Heart left ventricle (tissue), 16 donors: ENCODE results near the gene RPS27L. TPM values are rescaled to one million over a fixed set of nuclear protein-coding genes. Genes with fewer than 3 reads are reported as not detected.

Experiments
- ATAC-seq, 4 donors: fragments of 200-7000 bp; cut with Tn5 transposase; one replicate each; pipeline ENCODE4 v1.9.1; 2020 to 2022; ENCODE audit warnings: moderate library complexity in 4 of 4, mild to moderate bottlenecking in 3 of 4, moderate number of reproducible peaks in 1 of 4
- DNase-seq, 5 donors: peaks; one replicate each; pipeline ENCODE4 v3.0.0-alpha.2; 2020
- H3K27ac ChIP-seq, 12 donors: fragments of 200-600 bp; sonication (generic) in 4 of 12; one replicate each; pipeline versions ENCODE4 v1.5.0 to v1.8.0; 2016 to 2022; ENCODE audit warnings: mild to moderate bottlenecking in 2 of 12
- H3K27me3 ChIP-seq, 9 donors: fragments of 200-600 bp; sonication (generic) in 2 of 9; one replicate each; pipeline versions ENCODE4 v1.5.1 to v1.8.0; 2016 to 2022; ENCODE audit warnings: mild to moderate bottlenecking in 3 of 9
- H3K36me3 ChIP-seq, 9 donors: fragments of 200-600 bp; sonication (generic) in 2 of 9; one replicate each; pipeline versions ENCODE4 v1.5.0 to v1.8.0; 2018 to 2022; ENCODE audit warnings: mild to moderate bottlenecking in 2 of 9
- H3K4me1 ChIP-seq, 12 donors: fragments of 200-600 bp; sonication (generic) in 4 of 12; one replicate each; pipeline versions ENCODE4 v1.5.0 to v1.8.0; 2016 to 2022; ENCODE audit warnings: mild to moderate bottlenecking in 3 of 12
- H3K4me3 ChIP-seq, 12 donors: fragments of 200-600 bp; sonication (generic) in 4 of 12; one replicate each; pipeline versions ENCODE4 v1.5.0 to v1.8.0; 2017 to 2022; ENCODE audit warnings: mild to moderate bottlenecking in 9 of 12, moderate library complexity in 4 of 12
- H3K9me3 ChIP-seq, 12 donors: fragments of 200-600 bp; sonication (generic) in 4 of 12; one replicate each; pipeline versions ENCODE4 v1.5.0 to v1.8.0; 2016 to 2022; ENCODE audit warnings: mild to moderate bottlenecking in 1 of 12
- CTCF ChIP-seq, 12 donors: fragments of 200-600 bp; sonication (generic) in 4 of 12; IDR thresholded peaks; one replicate each; pipeline versions ENCODE4 v1.5.0 to v1.8.0; 2018 to 2022; ENCODE audit warnings: antibody characterized with exemption in 12 of 12, mild to moderate bottlenecking in 5 of 12
- POLR2A ChIP-seq, 2 donors: fragments of 450-650 bp; IDR thresholded peaks; one replicate each; pipeline ENCODE4 v1.6.1; 2017; ENCODE audit warnings: antibody characterized with exemption in 2 of 2, mild to moderate bottlenecking in 2 of 2, moderate library complexity in 2 of 2
- WGBS, 4 donors: extraction: QIAGEN DNeasy Blood & Tissue Kit in 2 of 4; methylation state at CpG; one replicate each; pipeline versions ENCODE4 v1.1.5 to v1.1.7; 2013 to 2018; 5-methylcytosine and 5-hydroxymethylcytosine counted together
- intact Hi-C, 10 donors: fragments of 100-400 bp; cut with DNase I; formaldehyde crosslinking; loops; one replicate each; pipeline versions ENCODE4 v1.11.1 to v1.14.2; 2022
- polyA plus RNA-seq, 2 donors: library from polyadenylated mRNA; stranded (reverse); fragments of 200-250 nt; gene quantifications; one replicate each; pipeline ENCODE4 v1.2.3, GENCODE V29; 2013
- total RNA-seq, 9 donors: library from RNA; depleted of rRNA in 2 of 9; stranded (reverse); fragments of >200 nt in 2 of 9; fragmentation: NEBNext Ultra II Directional in 3 of 9; extraction: Animal tissue kit (Norgen Biotek cat#: 25700) in 3 of 9; gene quantifications; one replicate each; pipeline versions ENCODE4 v1.1.0 to v1.2.4, GENCODE V29; 2016 to 2023
- donor health status: ischemic (EF 13 %, LVEDD 7.1; RV severe dilation, severe dysfunction).
- donor health status: healthy with polysubstance abuse.
- donor health status: DM: no; HTN: yes; CAD: no.
- donor health status: DM: no; HTN: no; CAD: no.
- donor health status: ischemic (EF 25% LVEDD 6.9; RV normal size, moderate dysfunction).
- donor health status: ischemic (EF 25% LVEDD 5.7; RV mildly dilated, moderate dysfunction).
- donor health status: healthy.
- donor health status: DM: yes; HTN: yes; CAD: no.
- donor health status: ischemic (EF 35%, LVEDD 5.7; RV mildly dilated, moderate dysfunction).
- donor health status: nonischemic (EF 11% LVEDD 7.7; RV severe dilation, severe dysfunction).
- donor health status: DM: yes; HTN: yes; CAD: no.
- donor health status: PGD.
- donor health status: ischemic (EF 29% LVEDD 5.4; RV normal size, mild dysfunction).
- donor health status: nonischemic (EF 23%, LVEDD 6.1; RV moderate dilation, normal function).

Gene RPS27L
- total and polyA plus RNA-seq, 11 donors, result 53.4 to 221 (median 137) TPM

DNA sequence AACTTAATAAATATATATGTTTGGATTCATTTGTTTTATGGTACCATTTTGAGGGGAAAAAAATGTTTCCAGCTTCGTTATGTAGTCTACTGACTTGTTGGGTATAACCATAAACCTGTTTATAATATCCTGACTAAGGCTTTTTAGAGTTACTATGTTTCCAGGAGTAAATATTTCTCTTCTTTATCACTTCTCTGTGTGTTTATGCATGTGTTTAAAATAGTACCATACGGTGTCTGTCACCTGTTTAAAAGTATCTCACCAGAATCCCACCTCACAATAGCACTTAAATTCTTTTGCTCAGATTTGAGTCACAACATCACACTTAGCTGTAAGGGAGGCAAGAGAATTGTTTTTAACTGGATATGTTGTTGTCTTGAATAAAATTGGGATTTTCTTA, 20.5 kb downstream of the RPS27L start:
- Histone ChIP-seq H3K36me3 (peaks cover 0 to 26% (median 13%) of the 10 kb centered on the region in 9 donors), H3K27ac (peak overlapping the region in 1 of 12 donors; percentile 85), H3K27me3 (no peaks in the 10 kb centered on the region), H3K9me3 (no peaks in the 10 kb centered on the region), H3K4me1 (peaks cover 0 to 31% (median 0%) of the 10 kb centered on the region in 12 donors), H3K4me3 (no peak overlapping the region)
- ATAC-seq, result no peak
- no peak for DNase-seq
- intact Hi-C loops, result no loop called here
- no peak for TF ChIP-seq POLR2A (IDR thresholded peaks at IDR 0.05)
- no peak for TF ChIP-seq CTCF (IDR thresholded peaks at IDR 0.05)
- 67 to 86% (median 78%) methylated on average over 2 of the region's 2 CpGs for WGBS, 4 donors

- intact Hi-C loops, result no loop called here
- Histone ChIP-seq H3K9me3 (no peaks in the 10 kb centered on the region), H3K27me3 (no peaks in the 10 kb centered on the region), H3K36me3 (peaks cover 0 to 26% (median 17%) of the 10 kb centered on the region in 9 donors), H3K4me3 (no peak overlapping the region), H3K27ac (peak overlapping the region in 1 of 12 donors; percentile 85), H3K4me1 (peaks cover 0 to 31% (median 0%) of the 10 kb centered on the region in 12 donors)
- TF ChIP-seq CTCF (IDR thresholded peaks at IDR 0.05) (no peak), POLR2A (IDR thresholded peaks at IDR 0.05) (no peak)
- 72 to 78% (median 75%) methylated on average over 3 of the region's 3 CpGs for WGBS, 4 donors
- no peak for DNase-seq
- ATAC-seq, result no peak
These were observed 21.5 kb downstream of the RPS27L start for GRCh38 chr15:63135804-63136203.

DNA sequence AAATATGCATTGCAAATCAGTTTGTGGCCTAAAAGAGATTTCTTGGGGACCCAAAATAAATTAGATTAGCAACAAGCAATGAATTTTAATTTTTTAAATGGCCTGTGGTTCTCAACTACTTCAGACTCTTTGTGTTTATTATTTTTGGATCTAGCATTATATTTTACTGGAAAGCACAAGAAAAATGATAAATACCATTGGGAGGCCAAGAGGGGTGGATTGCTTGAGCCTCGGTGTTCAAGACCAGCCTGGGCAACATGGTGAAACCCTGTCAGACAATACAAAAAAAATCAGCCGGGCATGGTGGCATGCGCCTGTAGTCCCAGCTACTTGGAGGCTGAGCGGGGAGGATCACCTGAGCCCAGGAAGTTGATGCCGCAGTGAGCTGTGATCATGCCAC, 22.0 kb downstream of the RPS27L start:
- intact Hi-C loops, result no loop called here
- peaks cover 0 to 31% (median 0%) of the 10 kb centered on the region in 12 donors for H3K4me1 ChIP-seq
- TF ChIP-seq POLR2A (IDR thresholded peaks at IDR 0.05) (no peak), CTCF (IDR thresholded peaks at IDR 0.05) (no peak)
- H3K27me3 ChIP-seq, result no peaks in the 10 kb centered on the region
- peak overlapping the region in 1 of 12 donors; percentile 85 for H3K27ac ChIP-seq
- no peak for DNase-seq
- ATAC-seq, result no peak
- 92 to 96% (median 94%) methylated on average over 5 of the region's 5 CpGs for WGBS, 4 donors
- H3K9me3 ChIP-seq, result no peaks in the 10 kb centered on the region
- peaks cover 0 to 27% (median 22%) of the 10 kb centered on the region in 9 donors for H3K36me3 ChIP-seq
- no peak overlapping the region for H3K4me3 ChIP-seq

DNA sequence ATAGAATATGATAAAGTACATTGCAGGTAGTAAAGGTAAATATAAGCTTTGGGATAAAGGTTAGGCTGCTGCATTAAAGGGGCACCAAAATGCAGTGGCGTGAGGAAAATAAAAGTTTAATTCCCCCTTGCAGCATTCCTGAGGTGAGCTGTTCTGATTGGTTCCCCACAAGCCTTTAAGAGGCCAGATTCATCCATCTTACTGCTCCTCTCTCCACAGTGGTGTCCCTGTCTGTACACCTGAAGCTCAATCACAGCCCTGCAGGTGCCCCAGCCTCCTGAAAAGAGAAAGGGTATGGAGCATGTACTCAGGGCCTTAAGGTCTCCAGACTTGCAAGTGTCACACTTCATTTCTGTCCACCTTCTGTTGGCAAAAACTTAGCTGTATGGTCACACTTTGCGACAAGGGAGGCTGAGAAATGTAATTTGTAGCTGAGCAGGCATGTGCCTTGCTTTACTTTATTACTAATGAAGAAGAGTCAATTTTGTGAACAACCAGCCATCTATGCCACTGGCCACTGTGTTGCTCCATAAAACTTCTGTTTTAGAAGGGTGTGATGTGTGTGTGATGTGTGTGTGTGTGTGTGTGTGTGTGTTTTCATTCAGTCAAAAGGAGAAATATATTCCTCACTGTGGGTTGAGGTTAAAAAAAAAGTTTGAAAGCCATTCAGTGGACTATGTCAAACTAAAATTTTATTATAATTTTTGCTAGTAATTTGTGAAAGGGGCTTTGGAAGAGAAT, 22.9 kb downstream of the RPS27L start:
- peaks cover 0 to 35% (median 31%) of the 10 kb centered on the region in 9 donors for H3K36me3 ChIP-seq
- no peak for TF ChIP-seq CTCF (IDR thresholded peaks at IDR 0.05)
- no peak for TF ChIP-seq POLR2A (IDR thresholded peaks at IDR 0.05)
- H3K4me3 ChIP-seq, result no peak overlapping the region
- no peak for ATAC-seq
- WGBS, 4 donors, result 96 to 100% (median 97%) methylated on average over 2 of the region's 2 CpGs
- intact Hi-C loops, result no loop called here
- peak overlapping the region in 1 of 12 donors; percentile 85 for H3K27ac ChIP-seq
- H3K9me3 ChIP-seq, result no peaks in the 10 kb centered on the region
- no peaks in the 10 kb centered on the region for H3K27me3 ChIP-seq
- no peak for DNase-seq
- H3K4me1 ChIP-seq, result peaks cover 0 to 31% (median 0%) of the 10 kb centered on the region in 12 donors
